ENCODE data around the gene RACK1. TPM values are rescaled to one million over a fixed set of nuclear protein-coding genes. Genes with fewer than 3 reads are reported as not detected.

Gene RACK1
- total RNA-seq, 1 donor from 2014 or later: 2,870 TPM

DNA sequence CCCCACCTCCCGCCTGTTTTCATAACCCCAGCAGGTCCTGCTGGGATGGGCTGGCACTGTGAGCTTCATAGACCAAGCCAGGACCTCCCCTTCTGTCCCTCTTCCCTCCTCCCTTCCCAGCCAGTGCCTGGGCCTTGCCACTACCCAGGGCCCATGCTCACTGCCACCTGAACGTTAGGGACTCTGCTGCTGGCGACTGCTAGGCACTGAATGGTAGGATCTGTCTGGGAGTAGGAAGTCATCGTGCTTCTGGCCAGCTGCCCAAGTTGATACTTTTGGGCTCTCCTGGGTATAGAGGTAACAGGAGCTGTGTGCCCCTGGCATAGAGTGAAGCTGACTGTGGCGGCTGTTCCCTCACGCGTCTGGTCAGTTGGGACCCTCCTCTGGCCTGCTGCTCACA is 12.3 kb downstream of the RACK1 start:
- Histone ChIP-seq H3K27ac (no peak overlapping the region), H3K9me3 (no peaks in the 10 kb centered on the region), H3K27me3 (no peaks in the 10 kb centered on the region), H3K36me3 (peaks cover 43 to 50% of the 10 kb centered on the region in 2 donors), H3K4me1 (no peaks in the 10 kb centered on the region), H3K4me3 (no peak overlapping the region)
- intact Hi-C loops (cut with DNase I): no loop called here
- DNase-seq (ENCODE audit: low spot score in 2 of 2): no peak
- TF ChIP-seq, protein P1, sequence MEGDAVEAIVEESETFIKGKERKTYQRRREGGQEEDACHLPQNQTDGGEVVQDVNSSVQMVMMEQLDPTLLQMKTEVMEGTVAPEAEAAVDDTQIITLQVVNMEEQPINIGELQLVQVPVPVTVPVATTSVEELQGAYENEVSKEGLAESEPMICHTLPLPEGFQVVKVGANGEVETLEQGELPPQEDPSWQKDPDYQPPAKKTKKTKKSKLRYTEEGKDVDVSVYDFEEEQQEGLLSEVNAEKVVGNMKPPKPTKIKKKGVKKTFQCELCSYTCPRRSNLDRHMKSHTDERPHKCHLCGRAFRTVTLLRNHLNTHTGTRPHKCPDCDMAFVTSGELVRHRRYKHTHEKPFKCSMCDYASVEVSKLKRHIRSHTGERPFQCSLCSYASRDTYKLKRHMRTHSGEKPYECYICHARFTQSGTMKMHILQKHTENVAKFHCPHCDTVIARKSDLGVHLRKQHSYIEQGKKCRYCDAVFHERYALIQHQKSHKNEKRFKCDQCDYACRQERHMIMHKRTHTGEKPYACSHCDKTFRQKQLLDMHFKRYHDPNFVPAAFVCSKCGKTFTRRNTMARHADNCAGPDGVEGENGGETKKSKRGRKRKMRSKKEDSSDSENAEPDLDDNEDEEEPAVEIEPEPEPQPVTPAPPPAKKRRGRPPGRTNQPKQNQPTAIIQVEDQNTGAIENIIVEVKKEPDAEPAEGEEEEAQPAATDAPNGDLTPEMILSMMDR (IDR thresholded peaks at IDR 0.05): no peak

DNA sequence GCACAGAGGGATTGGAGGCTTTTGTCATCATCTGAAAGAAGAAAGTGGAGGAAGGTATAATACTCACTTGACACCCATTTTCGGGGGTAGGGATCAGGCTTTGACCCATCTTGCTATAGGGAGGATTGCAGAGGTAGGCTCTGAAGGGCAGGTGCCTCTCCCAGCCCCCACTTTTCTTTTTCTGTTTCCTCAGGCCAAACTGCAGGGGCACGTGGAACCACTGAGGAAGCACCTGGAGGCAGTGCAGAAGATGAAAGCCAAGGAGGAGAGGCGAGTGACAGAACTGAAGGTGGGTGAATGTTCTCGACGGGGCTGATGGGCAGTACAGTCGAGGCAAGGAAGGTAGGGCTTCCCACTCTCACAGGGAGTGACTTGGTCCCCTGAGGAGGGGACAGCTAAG is 13.2 kb downstream of the RACK1 start:
- intact Hi-C loops (cut with DNase I): no loop called here
- TF ChIP-seq, protein P1 (IDR thresholded peaks at IDR 0.05): no peak
- H3K36me3 ChIP-seq: peaks cover 34 to 41% of the 10 kb centered on the region in 2 donors

DNA sequence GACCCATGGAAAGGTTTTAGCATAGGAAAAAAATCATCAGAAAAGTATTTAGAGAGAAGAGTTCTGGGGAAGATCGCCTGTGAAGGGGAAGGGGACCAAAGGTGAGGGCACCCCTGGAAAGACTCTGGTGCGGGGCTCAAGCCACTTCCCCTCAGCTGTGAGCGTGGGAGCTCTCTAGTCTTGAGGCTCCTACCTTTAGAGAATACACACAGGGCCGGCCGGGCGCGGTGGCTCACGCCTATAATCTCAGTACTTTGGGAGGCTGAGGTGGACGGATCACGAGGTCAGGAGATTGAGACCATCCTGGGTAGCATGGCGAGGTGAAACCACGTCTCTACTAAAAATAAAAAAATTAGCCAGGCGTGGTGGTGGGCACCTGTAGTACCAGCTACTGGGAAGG is 13.7 kb downstream of the RACK1 start:
- no peak for DNase-seq (ENCODE audit: low spot score in 2 of 2)
- Histone ChIP-seq H3K27me3 (no peaks in the 10 kb centered on the region), H3K9me3 (no peaks in the 10 kb centered on the region), H3K36me3 (peaks cover 28 to 35% of the 10 kb centered on the region in 2 donors), H3K4me1 (no peaks in the 10 kb centered on the region), H3K4me3 (no peak overlapping the region), H3K27ac (no peak overlapping the region)
- TF ChIP-seq, protein P1 (IDR thresholded peaks at IDR 0.05): no peak
- intact Hi-C loops (cut with DNase I): no loop called here

More for the DNA sequence above, 13.2 kb downstream of the RACK1 start:
- H3K27me3 ChIP-seq: no peaks in the 10 kb centered on the region
- DNase-seq (ENCODE audit: low spot score in 2 of 2): no peak
- no peak overlapping the region for H3K4me3 ChIP-seq
- H3K4me1 ChIP-seq: no peaks in the 10 kb centered on the region
- H3K27ac ChIP-seq: no peak overlapping the region
- H3K9me3 ChIP-seq: no peaks in the 10 kb centered on the region

DNA sequence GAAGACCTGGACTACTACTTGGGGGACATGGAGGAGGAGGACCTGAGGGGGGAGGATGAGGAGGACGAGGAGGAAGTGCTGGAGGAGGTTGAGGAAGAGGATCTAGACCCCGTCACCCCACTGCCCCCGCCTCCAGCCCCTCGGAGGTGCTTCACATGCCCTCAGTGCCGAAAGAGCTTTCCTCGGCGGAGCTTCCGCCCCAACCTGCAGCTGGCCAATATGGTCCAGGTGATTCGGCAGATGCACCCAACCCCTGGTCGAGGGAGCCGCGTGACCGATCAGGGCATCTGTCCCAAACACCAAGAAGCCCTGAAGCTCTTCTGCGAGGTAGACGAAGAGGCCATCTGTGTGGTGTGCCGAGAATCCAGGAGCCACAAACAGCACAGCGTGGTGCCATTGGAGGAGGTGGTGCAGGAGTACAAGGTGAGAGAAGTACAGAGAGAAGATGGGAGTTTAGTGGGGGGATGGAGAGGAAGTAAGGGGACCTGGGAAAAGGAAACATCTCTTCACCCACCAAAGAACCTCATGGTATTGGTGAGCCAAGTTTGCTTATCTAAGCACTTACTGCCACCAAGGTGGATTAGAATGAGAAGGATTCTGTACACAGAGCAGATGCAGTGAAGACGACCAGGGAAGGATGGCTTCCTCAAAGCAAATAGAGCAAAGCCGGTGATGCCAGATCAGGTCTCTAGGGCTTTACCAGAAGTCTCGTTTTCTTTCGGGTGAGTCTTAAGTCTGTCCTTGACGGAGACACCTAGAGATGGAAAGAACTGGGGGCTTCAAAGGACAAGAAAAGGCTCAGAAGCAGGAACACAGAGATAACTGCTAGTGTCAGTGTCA is 19.1 kb downstream of the RACK1 start:
- TF ChIP-seq, protein P1 (IDR thresholded peaks at IDR 0.05): no peak
- peaks cover 0 to 3% of the 10 kb centered on the region in 2 donors for H3K36me3 ChIP-seq
- H3K27ac ChIP-seq: peak overlapping the region; percentile 93 to 94
- peak overlapping the region; percentile 79 to 81 for H3K4me3 ChIP-seq
- H3K9me3 ChIP-seq: no peaks in the 10 kb centered on the region
- peaks cover 6 to 7% of the 10 kb centered on the region in 2 donors for H3K4me1 ChIP-seq
- intact Hi-C loops (cut with DNase I): no loop called here
- DNase-seq (ENCODE audit: low spot score in 2 of 2): no peak
- no peaks in the 10 kb centered on the region for H3K27me3 ChIP-seq

DNA sequence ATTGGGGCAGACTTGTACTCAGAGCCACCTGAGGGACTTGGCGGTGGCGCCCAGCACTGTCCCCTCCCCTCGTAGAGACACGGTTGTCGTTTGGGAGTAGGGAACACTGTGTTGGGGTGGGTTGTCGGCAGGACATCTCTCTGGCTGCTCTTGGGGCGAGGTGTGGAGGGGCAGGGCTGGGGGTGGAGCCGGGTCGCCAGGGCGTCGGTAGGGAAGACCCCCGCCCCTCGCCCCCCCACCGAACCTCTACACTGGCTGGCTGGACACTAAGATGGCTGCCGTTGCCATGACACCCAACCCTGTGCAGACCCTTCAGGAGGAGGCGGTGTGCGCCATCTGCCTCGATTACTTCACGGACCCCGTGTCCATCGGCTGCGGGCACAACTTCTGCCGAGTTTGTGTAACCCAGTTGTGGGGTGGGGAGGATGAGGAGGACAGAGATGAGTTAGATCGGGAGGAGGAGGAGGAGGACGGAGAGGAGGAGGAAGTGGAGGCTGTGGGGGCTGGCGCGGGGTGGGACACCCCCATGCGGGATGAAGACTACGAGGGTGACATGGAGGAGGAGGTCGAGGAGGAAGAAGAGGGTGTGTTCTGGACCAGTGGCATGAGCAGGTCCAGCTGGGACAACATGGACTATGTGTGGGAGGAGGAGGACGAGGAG is 19.8 kb downstream of the RACK1 start:
- intact Hi-C loops (cut with DNase I): loop anchor here (1.0 kb wide), 3 partner anchors 20 to 37 kb away; partner anchors contain the start of gene TRIM52
- TF ChIP-seq, protein P1 (IDR thresholded peaks at IDR 0.05): no peak
- DNase-seq (ENCODE audit: low spot score in 2 of 2): peak in 1 of 2 donors; percentile 81

More for the DNA sequence above, 19.8 kb downstream of the RACK1 start:
- peaks cover 0 to 3% of the 10 kb centered on the region in 2 donors for H3K36me3 ChIP-seq
- no peaks in the 10 kb centered on the region for H3K27me3 ChIP-seq
- H3K9me3 ChIP-seq: no peaks in the 10 kb centered on the region
- H3K27ac ChIP-seq: peak overlapping the region; percentile 93 to 94
- H3K4me1 ChIP-seq: peaks cover 6 to 7% of the 10 kb centered on the region in 2 donors
- H3K4me3 ChIP-seq: peak overlapping the region; percentile 79 to 81
